Measurements from ENCODE around the gene FMNL1.
"Not testable (repeated sequence)": the region's sequence is repeated elsewhere in the genome, so short reads cannot be mapped to it uniquely, and the experiment has no call there.

Gene FMNL1

GRCh38 chr17:45235416-45236281, 14.0 kb downstream of the FMNL1 start:
- peak; percentile 90 for DNase-seq

DNA sequence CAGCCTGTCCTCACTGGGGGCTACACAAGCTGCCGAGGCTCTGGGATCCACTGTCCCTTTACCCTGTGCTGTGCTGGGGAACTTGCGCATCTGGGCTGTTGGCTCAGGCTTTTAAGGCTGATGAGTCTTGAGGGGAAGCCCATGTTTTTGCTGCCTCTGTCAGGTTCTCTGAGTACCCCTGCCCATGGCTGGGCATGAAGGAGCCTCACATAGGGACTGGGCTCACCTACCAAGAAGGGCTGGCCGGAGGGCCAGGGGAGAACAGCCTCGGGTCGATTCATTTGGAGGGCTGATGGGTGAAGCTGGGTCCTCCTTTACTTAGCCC, 14.6 kb downstream of the FMNL1 start:
- no peak for DNase-seq

GRCh38 chr17:45237686-45238085, 16.0 kb downstream of the FMNL1 start:
- DNase-seq, result no peak

- DNase-seq, result no peak
Observed at GRCh38 chr17:45238155-45238774, 16.6 kb downstream of the FMNL1 start.

- DNase-seq, result no peak
Observed at GRCh38 chr17:45240905-45241327, 19.2 kb downstream of the FMNL1 start.

- DNase-seq, result no peak
Observed at GRCh38 chr17:45241328-45242028, 19.8 kb downstream of the FMNL1 start.

DNA sequence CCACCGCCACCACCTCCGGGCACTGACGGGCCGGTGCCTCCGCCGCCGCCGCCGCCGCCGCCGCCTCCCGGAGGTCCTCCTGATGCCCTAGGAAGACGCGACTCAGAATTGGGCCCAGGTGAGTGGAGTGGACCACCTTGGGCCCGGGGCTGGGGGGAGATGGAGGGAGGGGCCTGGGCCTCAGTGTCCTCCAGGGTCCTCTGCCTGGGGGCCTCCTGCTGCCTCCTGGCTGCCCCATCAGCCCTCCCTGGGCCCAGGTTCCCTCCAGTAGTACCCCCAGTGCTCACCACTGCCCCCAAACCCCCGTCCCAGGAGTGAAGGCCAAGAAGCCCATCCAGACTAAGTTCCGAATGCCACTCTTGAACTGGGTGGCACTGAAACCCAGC, 20.3 kb downstream of the FMNL1 start:
- DNase-seq, result no peak

GRCh38 chr17:45243750-45244149, 22.1 kb downstream of the FMNL1 start:
- DNase-seq, result no peak

- DNase-seq, result no peak
Observed at GRCh38 chr17:45244725-45245656, 23.3 kb downstream of the FMNL1 start.

GRCh38 chr17:45246338-45246737, 24.7 kb downstream of the FMNL1 start:
- DNase-seq, result no peak

DNA sequence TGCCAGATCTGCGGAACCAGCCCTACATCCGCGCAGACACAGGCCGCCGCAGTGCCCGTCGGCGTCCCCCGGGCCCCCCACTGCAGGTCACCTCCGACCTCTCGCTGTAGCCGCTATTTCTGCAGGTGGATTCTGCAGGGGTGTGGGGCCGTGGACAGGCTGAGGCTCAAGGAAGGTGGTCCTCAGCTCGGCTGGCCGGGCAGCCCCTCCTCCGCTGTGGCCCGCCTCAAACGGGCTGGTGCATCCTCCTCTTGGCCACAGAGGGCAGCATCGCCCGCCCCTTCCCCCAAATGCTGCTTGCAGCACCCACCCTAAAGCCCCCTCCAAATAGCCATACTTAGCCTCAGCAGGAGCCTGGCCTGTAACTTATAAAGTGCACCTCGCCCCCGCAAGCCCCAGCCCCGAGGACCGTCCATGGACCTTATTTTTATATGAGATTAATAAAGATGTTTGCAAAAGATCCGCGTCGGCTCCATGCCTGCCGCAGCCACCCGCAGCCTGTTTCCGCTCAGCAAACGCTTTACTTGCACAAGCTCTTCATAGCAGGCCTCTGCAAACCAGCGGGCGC, 25.3 kb downstream of the FMNL1 start:
- DNase-seq, result no peak

GRCh38 chr17:45247429-45248131, 25.9 kb downstream of the FMNL1 start:
- peak; percentile 98 for DNase-seq

DNA sequence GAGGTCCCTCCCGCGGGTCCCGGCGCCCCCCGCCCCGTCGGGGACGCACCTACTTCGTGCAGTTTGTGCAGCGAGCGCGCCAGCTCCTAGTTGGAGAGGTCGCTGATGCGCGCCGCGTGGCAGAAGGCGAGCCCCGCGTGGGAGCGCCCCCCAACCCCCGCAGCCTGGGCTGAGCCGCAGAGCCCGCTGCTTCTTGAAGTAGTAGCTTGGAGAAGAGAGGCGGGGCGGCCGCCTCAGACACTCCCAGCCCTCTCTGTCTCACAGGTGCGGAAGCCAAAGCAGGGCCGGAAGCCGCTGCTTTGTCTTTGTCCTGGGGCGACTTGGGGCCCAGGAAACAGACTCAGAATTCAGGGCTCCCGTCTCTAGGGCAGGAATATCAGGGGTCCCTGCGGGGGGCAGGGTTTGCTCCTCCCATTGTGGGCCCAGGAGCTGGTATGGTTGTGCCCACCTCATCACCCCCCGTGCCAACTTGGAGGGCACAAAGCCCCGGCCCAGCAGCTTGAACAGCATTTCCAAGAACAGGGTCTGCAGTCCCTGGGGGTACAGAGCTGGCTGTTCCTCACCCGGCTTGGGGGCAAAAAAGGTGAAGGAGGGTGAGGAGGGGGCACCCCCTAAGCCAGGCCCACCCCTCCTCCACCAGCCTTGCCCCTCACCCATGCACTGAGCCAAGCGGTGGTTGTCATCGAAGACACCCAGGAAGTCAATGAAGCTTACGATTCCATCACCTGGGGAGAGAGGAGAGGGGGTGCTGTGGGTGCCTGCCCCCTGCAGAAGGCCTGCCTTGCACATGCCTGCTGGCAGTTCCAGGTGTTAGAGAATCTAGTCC, 26.7 kb downstream of the FMNL1 start:
- DNase-seq, result peak; percentile 87

- DNase-seq, result no peak
Observed at GRCh38 chr17:45251931-45252330, 30.2 kb downstream of the FMNL1 start.

GRCh38 chr17:45253237-45253636, 31.6 kb downstream of the FMNL1 start:
- not testable (repeated sequence) for DNase-seq

DNA sequence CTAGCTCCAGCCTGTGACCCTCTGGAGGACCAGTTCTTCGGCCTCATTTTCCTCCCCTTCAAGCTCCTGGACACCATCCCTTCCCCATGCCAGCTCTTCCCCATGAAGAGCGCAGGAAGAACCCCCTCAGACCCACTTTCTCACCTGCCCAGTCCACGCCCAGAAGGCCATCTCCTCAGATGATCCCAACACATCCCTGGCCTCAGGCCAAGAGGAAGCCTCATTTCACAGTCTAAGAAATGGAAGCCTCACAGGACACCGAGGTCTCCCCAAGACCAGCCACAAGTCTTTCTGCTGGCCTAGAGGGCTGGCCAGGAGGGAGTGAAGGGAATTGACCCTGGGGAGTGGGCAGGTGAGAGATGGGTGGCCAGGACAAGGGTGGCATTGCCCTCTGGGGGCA, 32.2 kb downstream of the FMNL1 start:
- no peak for DNase-seq

DNA sequence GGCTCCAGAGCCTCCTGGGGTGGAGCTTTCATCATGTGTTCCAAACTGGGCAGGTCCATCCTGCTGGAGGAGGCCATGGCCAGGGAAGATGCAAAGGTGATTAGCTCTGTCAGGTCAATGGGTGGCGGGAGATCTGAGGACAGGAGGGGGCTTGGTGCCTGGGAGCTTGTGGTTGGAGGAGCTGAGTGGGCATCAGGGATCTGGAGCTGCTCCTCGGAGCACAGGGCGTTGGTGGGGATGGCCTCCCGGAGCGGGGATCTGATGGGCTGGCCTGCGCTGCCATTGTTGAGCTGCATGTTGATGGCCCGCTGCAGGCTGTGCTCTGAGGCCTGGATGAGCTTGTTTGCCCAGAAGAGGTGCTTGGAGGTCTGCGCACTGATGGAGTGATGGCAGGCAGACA, 33.7 kb downstream of the FMNL1 start:
- DNase-seq, result no peak

- DNase-seq, result no peak
Observed at GRCh38 chr17:45256114-45256966, 34.7 kb downstream of the FMNL1 start.

DNA sequence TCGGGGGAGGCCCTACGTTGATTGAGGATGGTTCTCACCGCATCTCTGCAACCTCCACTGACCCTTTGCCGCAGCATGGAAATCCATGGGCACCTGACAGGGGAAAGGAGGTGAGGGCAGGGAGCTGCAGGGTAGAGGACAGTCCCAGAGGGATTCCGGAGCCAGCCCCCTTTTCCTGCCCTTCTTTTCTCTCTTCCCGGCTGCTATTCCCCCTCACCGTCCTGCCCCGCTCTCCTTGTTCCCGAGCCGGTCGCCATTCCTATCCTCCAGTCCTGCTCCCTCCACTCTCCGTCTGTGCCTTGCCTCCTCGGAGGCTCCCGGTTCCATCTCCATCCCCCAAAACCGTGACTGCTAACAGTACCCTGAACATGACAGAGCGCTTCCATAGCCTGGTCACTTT, 35.4 kb downstream of the FMNL1 start:
- no peak for DNase-seq

GRCh38 chr17:45258981-45259380, 37.3 kb downstream of the FMNL1 start:
- no peak for DNase-seq
